Stimulated activated CD4-positive, alpha-beta T cell treated with anti-CD3 and anti-CD28 coated beads, Interleukin-1b, Interleukin-23, amount 100 ng/mL, for 48 hours (primary cell): ENCODE data around the gene VWA7.
"Not testable (repeated sequence)": the region's sequence is repeated elsewhere in the genome, so short reads cannot be mapped to it uniquely, and the experiment has no call there.

ENCODE experiments used
- DNase-seq: peaks from one replicate; pipeline ENCODE4 v3.0.0-alpha.2; 2020

Gene VWA7, protein sequence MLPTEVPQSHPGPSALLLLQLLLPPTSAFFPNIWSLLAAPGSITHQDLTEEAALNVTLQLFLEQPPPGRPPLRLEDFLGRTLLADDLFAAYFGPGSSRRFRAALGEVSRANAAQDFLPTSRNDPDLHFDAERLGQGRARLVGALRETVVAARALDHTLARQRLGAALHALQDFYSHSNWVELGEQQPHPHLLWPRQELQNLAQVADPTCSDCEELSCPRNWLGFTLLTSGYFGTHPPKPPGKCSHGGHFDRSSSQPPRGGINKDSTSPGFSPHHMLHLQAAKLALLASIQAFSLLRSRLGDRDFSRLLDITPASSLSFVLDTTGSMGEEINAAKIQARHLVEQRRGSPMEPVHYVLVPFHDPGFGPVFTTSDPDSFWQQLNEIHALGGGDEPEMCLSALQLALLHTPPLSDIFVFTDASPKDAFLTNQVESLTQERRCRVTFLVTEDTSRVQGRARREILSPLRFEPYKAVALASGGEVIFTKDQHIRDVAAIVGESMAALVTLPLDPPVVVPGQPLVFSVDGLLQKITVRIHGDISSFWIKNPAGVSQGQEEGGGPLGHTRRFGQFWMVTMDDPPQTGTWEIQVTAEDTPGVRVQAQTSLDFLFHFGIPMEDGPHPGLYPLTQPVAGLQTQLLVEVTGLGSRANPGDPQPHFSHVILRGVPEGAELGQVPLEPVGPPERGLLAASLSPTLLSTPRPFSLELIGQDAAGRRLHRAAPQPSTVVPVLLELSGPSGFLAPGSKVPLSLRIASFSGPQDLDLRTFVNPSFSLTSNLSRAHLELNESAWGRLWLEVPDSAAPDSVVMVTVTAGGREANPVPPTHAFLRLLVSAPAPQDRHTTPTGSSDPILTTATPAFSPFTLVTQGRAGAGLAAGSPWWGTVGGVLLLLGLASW

DNA sequence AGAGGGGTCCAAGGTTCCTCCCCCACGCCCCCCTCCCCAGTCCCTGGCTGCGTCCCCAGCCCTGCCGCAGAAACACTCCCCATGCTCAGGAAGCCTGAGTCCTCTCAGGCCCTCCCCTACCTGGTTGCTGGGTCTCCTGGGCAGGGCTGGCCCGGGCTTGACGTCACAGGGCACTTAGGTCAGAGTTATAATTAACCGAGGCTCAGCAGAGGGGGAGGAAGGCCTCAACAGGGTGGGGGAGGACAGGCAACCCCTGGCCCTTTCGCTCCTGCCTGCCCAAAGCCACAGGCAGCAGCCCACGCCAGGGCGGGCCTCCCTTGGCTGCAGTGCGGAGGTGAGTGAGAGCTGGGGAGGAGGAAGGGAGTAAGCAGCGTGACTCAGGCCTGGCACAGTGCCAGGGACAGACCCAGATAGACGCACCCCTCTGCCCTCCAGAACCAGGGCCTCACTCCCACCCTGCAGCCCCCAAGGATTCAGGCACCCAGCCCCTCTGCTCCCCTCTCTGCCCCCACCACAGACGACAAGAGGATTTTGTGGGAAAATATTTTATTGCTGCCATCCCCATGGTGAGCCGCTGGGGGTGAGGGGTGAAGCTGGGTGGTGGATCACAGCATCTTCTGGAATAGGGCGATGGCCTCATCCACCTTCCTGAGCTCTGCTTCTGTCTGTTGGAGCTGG, at the start of gene VWA7:
Gene VWA7, minus strand, starts transcription at position 340 of the 678 bp plus-strand sequence. CDS start 549 bp downstream, outside the sequence.
- DNase-seq, result peak; percentile 82

DNA sequence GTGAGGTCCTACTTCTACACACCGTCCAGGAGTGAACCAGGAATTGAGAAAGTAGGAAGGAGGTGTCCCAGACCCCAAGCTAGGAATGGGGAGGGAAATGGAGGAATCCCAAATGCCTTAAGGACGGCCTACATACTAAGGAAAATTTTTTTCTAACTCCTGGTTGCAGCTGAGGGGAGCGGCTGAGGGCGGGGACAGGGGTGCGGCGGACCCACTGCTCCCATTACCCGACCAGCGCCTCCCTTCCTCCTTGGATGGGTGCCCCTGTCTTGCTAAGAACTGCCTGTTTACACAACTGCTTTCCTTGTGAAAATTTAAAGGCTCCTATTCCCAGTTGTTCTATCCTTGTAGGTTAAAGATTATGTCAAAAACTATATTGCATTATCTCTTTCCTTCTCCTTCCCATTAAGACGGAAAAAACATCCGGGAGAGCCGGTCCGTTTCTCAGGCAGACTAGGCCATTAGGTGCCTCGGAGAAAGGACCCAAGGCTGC, 49.7 kb upstream of the VWA7 start:
- DNase-seq, result peak; percentile 44

DNA sequence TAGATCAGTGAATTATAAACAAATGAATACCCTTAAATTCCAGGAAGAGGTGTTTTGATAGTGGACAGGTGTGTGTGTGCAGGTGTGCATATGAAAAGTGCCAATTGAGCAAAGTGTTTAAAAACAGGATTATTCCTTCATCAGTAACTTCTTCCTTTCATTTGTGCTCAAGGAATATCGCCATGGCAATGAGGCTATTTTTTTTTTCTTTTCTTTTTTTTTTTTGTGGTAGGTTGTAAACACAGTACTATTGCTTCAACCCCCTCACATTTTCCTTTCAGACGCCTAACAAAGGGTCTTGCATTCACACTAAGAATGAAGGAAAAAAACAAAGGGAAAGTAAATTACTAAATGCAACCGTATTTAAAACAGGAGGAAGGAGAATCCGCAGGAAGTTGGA, 48.4 kb upstream of the VWA7 start:
- no peak for DNase-seq

DNA sequence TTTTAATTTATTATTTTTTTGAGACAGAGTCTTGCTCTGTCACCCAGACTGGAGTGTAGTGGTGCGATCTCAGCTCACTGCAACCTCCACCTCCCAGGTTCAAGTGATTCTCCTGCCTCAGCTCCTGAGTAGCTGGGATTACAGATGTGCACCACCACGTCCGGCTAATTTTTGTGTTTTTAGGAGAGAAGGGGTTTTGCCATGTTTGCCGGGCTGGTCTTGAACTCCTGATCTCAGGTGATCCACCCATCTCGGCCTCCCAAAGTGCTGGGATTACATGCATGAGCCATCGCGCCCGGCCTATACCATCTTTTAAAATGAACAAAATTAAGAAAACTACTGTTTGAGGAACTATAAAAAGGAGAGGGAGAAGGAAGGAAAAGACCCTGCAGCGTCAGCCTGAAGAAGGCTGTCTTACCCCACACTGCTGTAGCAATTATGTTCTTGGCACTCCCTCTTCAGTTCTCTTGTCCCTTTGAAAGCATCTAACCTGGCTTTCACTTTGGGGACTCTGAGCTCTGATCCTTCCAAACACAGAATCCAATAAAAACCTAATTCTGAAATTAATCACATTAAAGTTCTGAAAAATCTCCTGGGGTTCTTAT, 46.6 kb upstream of the VWA7 start:
- not testable (repeated sequence) for DNase-seq

DNA sequence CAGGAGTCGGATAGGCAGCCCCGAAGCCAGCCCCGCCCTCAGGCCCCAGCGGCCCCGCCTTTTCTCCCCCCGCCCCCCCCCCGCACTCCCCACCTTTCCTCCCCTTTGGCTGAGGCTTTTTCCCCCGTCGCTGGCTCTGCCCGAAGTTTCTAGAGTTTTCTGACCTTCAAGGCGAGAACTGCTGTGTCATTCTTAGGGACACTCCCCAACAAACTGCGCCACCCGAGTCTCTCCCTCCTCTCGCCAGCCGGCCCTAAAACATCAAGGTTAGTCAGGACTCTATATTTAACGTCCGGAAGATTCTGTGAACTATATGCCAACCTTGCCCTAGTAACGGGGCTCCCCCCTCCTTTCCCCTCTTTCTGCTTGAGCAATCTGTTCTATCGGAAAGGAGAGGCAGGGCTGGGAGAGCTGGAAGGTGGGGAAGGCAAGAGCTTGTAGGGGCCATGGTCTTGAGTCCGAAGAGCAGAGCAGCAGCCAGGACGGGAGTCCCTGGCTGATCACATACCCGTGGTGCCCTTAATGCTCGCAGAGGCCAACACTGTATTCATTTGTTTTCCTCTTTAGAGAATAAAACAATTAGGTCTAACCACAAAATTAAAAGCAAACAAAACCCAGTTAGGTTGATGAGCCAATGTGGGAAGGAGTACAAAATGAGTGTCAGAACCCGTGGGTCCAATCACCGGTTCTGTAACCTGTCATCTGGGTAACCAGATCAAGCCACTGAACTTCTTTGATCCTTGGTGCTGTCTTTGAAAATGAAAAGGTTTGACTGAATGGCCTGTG, 45.1 kb upstream of the VWA7 start:
- peak; percentile 71 for DNase-seq

DNA sequence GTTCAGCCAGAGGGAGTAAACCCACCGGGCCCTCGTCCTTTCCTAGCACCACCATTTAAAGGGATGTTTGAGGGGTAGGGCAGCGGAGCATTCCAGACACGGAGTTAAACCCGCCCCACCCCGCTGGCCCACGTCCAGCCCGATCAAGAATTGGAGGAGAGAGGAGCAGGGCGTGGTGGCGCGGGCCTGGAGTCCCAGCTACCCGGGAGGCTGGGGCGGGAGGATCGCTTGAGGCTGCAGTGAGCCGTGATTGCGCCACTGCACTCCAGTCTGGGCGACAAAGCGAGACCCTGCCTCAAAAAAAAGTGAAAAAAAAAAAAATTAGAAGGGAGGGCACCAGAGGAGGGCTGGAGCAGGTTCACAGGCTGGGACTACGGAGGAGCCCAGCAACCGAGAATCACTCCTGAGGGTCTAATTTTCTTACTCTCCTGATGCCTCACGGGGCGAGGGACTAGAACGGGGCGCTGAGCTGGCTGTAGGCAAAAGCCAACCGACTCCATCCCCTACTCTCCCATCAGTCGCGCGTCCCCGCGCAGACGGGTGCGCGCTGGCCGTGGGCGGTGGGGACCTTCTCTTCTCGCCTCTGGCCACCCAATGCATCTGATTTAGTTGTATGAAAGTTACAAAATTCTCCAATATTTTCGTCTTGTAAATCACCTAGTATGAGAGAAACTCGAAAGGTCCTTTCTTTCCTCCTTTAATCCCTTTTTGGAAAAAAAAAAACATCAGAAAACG, 44.3 kb upstream of the VWA7 start:
- peak; percentile 69 for DNase-seq

DNA sequence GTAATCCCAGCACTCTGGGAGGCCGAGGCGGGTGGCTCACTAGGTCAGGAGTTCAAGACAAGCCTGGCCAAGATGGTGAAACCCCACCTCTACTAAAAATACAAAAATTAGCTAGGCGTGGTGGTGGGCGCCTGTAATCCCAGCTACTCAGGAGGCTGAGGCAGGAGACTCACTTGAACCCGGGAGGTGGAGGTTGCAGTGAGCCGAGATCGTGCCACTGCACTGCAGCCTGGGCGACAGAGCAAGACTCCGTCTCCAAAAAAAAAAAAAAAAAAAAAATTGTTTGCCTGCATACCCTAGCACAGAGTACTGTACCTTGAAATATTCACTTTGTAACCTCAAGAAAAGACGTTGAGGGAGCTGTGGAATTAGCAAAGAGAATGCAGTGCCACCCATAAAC, 43.3 kb upstream of the VWA7 start:
- not testable (repeated sequence) for DNase-seq

DNA sequence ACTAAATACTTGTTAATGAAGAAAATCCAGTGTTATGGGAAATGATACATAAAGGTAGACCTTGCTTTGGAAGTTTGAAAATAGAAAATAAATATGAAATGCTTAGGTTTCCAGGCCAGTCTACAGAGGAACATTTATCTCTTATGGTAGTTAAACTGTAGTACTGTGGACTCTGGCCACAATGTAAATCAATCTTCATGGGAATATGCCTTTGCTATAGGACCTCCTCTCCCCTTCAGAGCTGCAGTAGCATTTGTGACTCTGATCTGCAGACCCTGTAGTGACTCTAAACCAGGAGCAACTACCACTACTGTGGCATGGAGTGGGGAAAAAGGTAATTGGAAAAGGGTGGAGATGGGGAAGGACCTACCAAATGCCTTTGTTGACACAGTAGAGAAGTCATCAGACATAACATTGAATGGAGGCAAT, 42.8 kb upstream of the VWA7 start:
- no peak for DNase-seq

DNA sequence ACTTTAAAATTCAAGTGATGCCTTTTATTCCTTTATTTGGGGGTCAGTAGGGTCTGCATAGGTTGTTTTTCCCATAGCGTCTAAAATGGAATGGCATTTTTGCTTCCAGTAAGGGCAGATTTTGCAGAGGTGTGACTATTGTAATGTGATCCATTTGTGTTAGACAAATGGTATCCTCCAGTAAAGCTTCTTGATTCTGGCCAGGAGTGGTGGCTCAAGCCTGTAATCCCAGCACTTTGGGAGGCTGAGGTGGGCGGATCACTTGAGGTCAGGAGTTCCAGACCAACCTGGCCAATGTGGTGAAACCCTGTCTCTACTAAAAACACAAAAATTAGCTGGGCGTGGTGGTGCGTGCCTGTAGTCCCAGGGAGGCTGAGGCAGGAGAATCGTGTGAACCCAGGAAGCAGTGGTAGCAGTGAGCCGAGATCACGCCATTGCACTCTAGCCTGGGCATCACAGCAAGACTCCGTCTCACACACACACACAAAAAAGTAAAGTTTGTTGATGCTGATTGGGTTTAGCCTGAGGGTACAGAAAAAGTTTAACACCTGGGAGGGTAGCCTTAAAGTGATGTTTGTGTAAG, 40.9 kb upstream of the VWA7 start:
- not testable (repeated sequence) for DNase-seq

DNA sequence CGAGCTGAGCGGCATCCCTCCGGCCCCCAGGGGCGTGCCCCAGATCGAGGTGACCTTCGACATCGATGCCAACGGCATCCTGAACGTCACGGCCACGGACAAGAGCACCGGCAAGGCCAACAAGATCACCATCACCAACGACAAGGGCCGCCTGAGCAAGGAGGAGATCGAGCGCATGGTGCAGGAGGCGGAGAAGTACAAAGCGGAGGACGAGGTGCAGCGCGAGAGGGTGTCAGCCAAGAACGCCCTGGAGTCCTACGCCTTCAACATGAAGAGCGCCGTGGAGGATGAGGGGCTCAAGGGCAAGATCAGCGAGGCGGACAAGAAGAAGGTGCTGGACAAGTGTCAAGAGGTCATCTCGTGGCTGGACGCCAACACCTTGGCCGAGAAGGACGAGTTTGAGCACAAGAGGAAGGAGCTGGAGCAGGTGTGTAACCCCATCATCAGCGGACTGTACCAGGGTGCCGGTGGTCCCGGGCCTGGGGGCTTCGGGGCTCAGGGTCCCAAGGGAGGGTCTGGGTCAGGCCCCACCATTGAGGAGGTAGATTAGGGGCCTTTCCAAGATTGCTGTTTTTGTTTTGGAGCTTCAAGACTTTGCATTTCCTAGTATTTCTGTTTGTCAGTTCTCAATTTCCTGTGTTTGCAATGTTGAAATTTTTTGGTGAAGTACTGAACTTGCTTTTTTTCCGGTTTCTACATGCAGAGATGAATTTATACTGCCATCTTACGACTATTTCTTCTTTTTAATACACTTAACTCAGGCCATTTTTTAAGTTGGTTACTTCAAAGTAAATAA, 40.2 kb upstream of the VWA7 start:
- not testable (repeated sequence) for DNase-seq

DNA sequence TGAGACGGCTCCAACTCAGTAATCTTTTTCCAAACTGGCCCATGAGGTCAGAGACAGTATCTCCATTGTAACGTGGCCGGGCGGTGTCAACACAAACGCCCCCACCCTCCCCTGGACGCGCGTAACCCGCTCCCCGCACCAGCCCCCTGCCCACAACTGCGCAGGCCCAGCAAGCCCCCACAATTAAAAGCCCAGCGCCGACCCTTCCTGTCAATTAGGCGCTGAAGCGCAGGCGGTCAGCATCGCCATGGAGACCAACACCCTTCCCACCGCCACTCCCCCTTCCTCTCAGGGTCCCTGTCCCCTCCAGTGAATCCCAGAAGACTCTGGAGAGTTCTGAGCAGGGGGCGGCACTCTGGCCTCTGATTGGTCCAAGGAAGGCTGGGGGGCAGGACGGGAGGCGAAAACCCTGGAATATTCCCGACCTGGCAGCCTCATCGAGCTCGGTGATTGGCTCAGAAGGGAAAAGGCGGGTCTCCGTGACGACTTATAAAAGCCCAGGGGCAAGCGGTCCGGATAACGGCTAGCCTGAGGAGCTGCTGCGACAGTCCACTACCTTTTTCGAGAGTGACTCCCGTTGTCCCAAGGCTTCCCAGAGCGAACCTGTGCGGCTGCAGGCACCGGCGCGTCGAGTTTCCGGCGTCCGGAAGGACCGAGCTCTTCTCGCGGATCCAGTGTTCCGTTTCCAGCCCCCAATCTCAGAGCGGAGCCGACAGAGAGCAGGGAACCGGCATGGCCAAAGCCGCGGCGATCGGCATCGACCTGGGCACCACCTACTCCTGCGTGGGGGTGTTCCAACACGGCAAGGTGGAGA, 38.1 kb upstream of the VWA7 start, which contains the start of the genes HSPA1A and HSPA1L:
Gene HSPA1A, plus strand, starts transcription at position 519 of the 814 bp plus-strand sequence. Its CDS starts 214 bp downstream, at position 733.
Gene HSPA1L, minus strand, starts transcription at position 259 of the 814 bp plus-strand sequence. CDS start 3,311 bp downstream, outside the sequence.
- peak; percentile 69 for DNase-seq

DNA sequence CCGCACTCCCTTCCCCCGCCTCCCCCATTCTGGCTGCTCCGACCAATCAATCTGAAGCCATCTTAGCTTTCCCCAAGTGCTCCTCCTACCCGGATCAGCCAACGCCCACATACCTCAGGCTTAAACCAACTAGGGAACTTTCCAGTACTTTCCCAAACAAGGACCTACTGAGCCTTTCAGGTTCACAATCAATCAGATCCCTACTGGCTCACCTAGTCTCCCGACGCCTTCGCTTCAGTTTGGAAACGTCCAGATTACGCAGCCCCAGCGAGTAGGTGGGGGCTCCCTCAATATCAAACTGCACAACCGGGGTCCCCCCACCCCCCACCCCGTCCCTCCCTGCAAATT, 37.5 kb upstream of the VWA7 start:
- peak; percentile 75 for DNase-seq

DNA sequence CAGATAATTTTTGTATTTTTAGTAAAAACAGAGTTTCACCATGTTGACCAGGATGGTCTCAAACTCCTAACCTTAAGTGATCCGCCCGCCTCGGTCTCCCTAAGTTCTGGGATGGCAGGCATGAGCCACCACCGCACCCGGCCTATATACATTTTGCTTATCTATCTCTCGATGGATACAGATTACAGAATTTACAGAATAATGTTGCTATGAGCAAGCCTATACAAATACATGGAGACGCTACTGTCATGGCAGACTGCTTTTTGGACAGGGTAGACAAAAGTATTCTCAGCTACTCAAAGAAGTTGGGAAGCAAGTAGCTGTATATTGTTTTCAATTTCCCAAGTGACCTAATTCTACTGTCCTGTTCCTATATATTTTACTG, 36.3 kb upstream of the VWA7 start:
- no peak for DNase-seq

DNA sequence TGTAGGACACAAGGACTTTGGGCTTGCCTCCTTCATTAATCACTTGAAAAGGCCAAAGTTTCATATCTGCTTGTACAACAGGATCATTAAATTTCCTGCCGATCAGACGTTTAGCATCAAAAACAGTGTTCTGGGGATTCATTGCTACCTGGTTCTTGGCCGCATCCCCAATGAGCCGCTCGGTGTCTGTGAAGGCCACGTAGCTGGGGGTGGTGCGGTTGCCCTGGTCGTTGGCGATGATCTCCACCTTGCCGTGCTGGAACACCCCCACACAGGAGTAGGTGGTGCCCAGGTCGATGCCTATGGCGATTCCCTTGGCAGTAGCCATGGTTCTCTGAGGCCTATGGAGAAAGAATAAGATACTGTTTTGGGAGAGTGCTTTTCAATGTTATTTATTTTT, 34.5 kb upstream of the VWA7 start:
- DNase-seq, result no peak

DNA sequence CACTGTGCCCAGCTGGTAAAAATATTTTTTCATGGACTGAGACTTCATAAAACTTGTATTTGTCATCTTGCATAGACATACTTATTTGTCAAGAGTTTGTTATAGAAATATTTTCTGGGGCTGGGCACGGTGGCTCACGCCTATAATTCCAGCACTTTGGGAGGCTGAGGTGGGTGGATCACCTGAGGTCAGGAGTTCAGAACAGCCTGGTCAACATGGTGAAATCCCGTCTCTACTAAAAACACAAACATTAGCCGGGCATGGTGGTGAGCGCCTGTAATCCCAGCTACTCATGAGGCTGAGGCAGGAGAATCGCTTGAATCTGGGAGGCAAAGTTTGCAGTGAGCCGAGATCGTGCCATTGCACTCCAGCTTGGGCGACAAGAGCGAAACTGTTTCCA, 31.5 kb upstream of the VWA7 start:
- not testable (repeated sequence) for DNase-seq

DNA sequence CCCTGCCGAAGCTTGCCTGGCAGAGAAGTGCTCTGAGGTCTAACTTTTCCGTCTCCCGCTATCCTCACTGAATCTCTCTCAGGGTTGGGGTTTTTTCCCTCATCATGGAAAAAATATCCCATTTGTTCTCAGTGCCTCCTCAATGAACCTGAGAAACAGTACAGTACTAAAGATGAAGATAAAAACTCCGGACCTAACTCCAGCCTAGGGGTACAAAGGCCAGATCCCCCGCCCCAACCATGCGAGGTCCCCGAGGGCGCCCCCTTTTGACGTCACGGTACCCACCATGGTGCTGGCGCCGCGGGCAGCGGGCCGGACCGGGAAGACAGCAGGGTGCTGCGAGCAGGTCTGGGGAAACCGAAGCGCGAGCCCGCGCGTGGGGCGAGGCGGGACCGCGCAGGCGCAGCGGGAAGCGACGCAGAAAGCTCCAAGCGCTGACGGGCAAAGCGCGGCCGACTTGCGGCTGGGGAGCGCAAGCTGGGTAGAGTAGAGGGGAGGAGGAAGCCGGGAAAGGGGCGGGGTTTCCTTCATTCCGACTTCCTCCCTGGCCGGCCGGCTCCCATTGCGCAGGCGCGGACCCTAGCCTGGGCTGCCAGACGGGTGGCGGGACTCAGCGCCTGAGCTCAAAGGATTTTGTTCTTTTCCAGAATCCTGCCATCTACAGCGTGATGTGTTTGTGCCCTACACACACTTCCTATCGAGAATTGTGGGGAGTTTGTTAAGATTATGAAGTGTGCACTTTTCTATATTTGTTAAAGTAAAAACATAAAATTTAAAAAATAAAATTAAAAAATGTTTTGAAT, 29.5 kb upstream of the VWA7 start, which contains the start of gene LSM2:
Gene LSM2, minus strand, starts transcription at position 497 of the 803 bp plus-strand sequence. Its CDS starts 209 bp downstream, at position 288.
- DNase-seq, result peak; percentile 97

DNA sequence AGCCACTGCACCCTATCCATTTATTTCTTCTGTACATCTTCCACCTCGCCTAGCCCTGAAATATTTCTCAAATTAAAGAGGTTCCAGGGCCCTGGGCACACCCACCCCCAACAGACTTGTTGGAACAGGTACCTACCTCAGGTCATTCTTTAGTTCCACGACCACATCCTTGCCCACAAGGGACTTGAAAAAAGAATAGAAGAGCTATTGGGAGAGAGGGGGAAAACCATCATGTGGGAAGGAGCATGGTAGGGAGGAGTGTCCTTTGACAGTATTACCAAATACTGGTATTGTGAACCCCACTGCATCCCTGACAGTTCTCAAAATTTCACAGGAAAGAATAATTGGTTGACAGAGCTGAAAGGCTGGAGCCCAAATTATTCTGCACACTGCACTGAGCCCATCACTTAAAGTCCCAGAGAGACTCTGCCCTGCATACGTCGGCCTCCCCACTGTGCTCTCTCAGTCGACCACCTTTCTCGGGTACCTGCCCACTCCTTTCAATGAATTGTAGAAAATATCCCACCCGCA, 28.9 kb upstream of the VWA7 start:
- DNase-seq, result no peak
